HCT116 (cell line): Measurements from ENCODE around the gene DENND4A. TPM values are rescaled to one million over a fixed set of nuclear protein-coding genes. Genes with fewer than 3 reads are reported as not detected.

Source experiments
- ATAC-seq: fragments of 200-7000 bp; cut with Tn5 transposase; 2 replicates; pipeline ENCODE4 v1.9.1; 2020; ENCODE audit warnings: mild to moderate bottlenecking, moderate library complexity
- BruUV-seq: library from RNA; stranded (reverse); fragments of 400-500 nt; replicated peaks from 2 replicates; lab custom pipeline; 2021; lab: Mats Ljungman, UMichigan
- CTCF ChIA-PET: fragments of 300-600 bp; sonication (Branson Sonifier 250); formaldehyde crosslinking; loops from one replicate; lab custom pipeline; 2021; ENCODE audit warnings: antibody characterized with exemption; lab: Charles Lee
- POLR2A ChIA-PET: fragments of 300-600, 350-600 bp; sonication (Branson Sonifier 250); formaldehyde crosslinking; loops from one replicate; lab custom pipeline; 2021; ENCODE audit warnings: antibody characterized with exemption; lab: Charles Lee
- RAD21 ChIA-PET, 2 experiments: fragments of 300-600 bp; sonication (Branson Sonifier 250); formaldehyde crosslinking; loops; one replicate each; lab custom pipeline; 2023; ENCODE audit warnings: low total read pairs in 2 of 2; ENCODE audit not compliant: uncharacterized antibody in 2 of 2, unreplicated experiment in 2 of 2, low non-redundant PET in 1 of 2; lab: Charles Lee
- DNase-seq: peaks from one replicate; pipeline ENCODE4 v3.0.0-alpha.2; 2010; ENCODE audit warnings: low read depth, low spot score
- H2AFZ ChIP-seq: fragments of 200-600 bp; shearing (Covaris generic), sonication (generic); 2 replicates; pipeline ENCODE4 v1.6.1; 2017; ENCODE audit warnings: low read depth, mixed run types, mixed read lengths, antibody characterized with exemption, low read length; ENCODE audit not compliant: poor library complexity, severe bottlenecking
- H3K27ac ChIP-seq: 2 replicates; pipeline ENCODE4 v1.5.1; 2012; ENCODE audit warnings: low read depth, low read length
- H3K27me3 ChIP-seq: fragments of 200-600 bp; sonication (generic); 2 replicates; pipeline ENCODE4 v1.6.1; 2016; ENCODE audit warnings: mixed run types, low read length, mixed read lengths; ENCODE audit not compliant: insufficient read depth
- H3K36me3 ChIP-seq, 2 experiments: fragments of 200-500 bp in 1 of 2; fragments of 200-600 bp in 1 of 2; sonication (Bioruptor generic) in 1 of 2; sonication (generic) in 1 of 2; 2 replicates each; pipeline versions ENCODE4 v1.5.1 to v1.6.1; 2014 to 2016; ENCODE audit warnings: low read length in 2 of 2, inconsistent platforms in 1 of 2, mixed read lengths in 1 of 2, mixed run types in 1 of 2; ENCODE audit not compliant: insufficient read depth in 2 of 2, control insufficient read depth in 1 of 2
- H3K4me1 ChIP-seq, 2 experiments: fragments of 200-600 bp in 1 of 2; sonication (generic) in 1 of 2; 2 replicates each; pipeline versions ENCODE4 v1.5.1 to v1.6.1; 2012 to 2017; ENCODE audit warnings: low read length in 2 of 2, inconsistent platforms in 1 of 2, mild to moderate bottlenecking in 1 of 2, mixed read lengths in 1 of 2, mixed run types in 1 of 2, moderate library complexity in 1 of 2; ENCODE audit not compliant: insufficient read depth in 2 of 2, control insufficient read depth in 1 of 2
- H3K4me2 ChIP-seq: fragments of 200-600 bp; sonication (generic); 2 replicates; pipeline ENCODE4 v1.6.1; 2017; ENCODE audit warnings: mixed run types, low read length, mixed read lengths
- H3K4me3 ChIP-seq, 2 experiments: fragments of 200-600 bp in 1 of 2; sonication (generic) in 1 of 2; replicated peaks in 1 of 2; 2 replicates each; pipeline ENCODE4 v1.5.1; 2011 to 2016; ENCODE audit warnings: low read length in 2 of 2, control low read depth in 1 of 2, low read depth in 1 of 2, mild to moderate bottlenecking in 1 of 2, mixed read lengths in 1 of 2, mixed run types in 1 of 2
- H3K79me2 ChIP-seq: fragments of 200-600 bp; sonication (generic); 2 replicates; pipeline ENCODE4 v1.6.1; 2017; ENCODE audit warnings: mild to moderate bottlenecking, mixed run types, low read length, moderate library complexity, mixed read lengths; ENCODE audit not compliant: insufficient read depth
- H3K9ac ChIP-seq: fragments of 200-600 bp; sonication (generic); 2 replicates; pipeline ENCODE4 v1.6.1; 2016; ENCODE audit warnings: low read length, mixed read lengths
- H3K9me2 ChIP-seq: fragments of 200-600 bp; sonication (generic), shearing (Covaris generic); 2 replicates; pipeline ENCODE4 v1.6.1; 2017; ENCODE audit warnings: mixed run types, mild to moderate bottlenecking, moderate library complexity; ENCODE audit not compliant: insufficient read depth
- H3K9me3 ChIP-seq, 2 experiments: fragments of 200-500 bp in 1 of 2; fragments of 200-600 bp in 1 of 2; sonication (Bioruptor generic) in 1 of 2; sonication (generic) in 1 of 2; 2 replicates each; pipeline ENCODE4 v1.6.1; 2014 to 2017; ENCODE audit warnings: low read length in 2 of 2, mixed read lengths in 2 of 2, inconsistent platforms in 1 of 2, low read depth in 1 of 2, mild to moderate bottlenecking in 1 of 2, mixed run types in 1 of 2, moderate library complexity in 1 of 2; ENCODE audit not compliant: control insufficient read depth in 1 of 2, insufficient read depth in 1 of 2
- H4K20me1 ChIP-seq: fragments of 200-600 bp; sonication (generic), shearing (Covaris generic); 2 replicates; pipeline ENCODE4 v1.6.1; 2017; ENCODE audit warnings: mixed run types, mild to moderate bottlenecking, moderate library complexity; ENCODE audit not compliant: insufficient read depth
- ATF3 ChIP-seq: IDR thresholded peaks from 2 replicates; pipeline ENCODE4 v1.6.1; 2012
- CBX3 ChIP-seq: IDR thresholded peaks from 2 replicates; pipeline ENCODE4 v1.6.1; 2012; ENCODE audit warnings: low read depth
- CEBPB ChIP-seq: IDR thresholded peaks from 2 replicates; pipeline ENCODE4 v1.6.1; 2012; ENCODE audit warnings: low read depth
- CTCF ChIP-seq, 3 experiments: fragments of 200-600 bp in 1 of 3; sonication (generic) in 1 of 3; IDR thresholded peaks in 2 of 3; conservative IDR thresholded peaks in 1 of 3; 2 replicates each; pipeline ENCODE4 v1.5.1; 2012 to 2017; ENCODE audit warnings: low read depth in 2 of 3, low read length in 2 of 3, antibody characterized with exemption in 1 of 3, borderline replicate concordance in 1 of 3, control low read depth in 1 of 3, mild to moderate bottlenecking in 1 of 3, mixed read lengths in 1 of 3, mixed run types in 1 of 3, moderate library complexity in 1 of 3; ENCODE audit not compliant: insufficient read depth in 1 of 3
- EGR1 ChIP-seq: IDR thresholded peaks from 2 replicates; pipeline ENCODE4 v1.6.1; 2012; ENCODE audit warnings: low read depth
- ELF1 ChIP-seq: IDR thresholded peaks from 2 replicates; pipeline ENCODE4 v1.6.1; 2012; ENCODE audit warnings: low read depth, borderline replicate concordance
- EZH2 ChIP-seq: fragments of 200-600 bp; sonication (generic); IDR thresholded peaks from 2 replicates; pipeline ENCODE4 v1.6.1; 2017; ENCODE audit warnings: antibody characterized with exemption, mixed run types
- EZH2phosphoT487 ChIP-seq: fragments of 200-600 bp; IDR thresholded peaks from 2 replicates; pipeline ENCODE4 v1.6.1; 2018; ENCODE audit warnings: antibody characterized with exemption, borderline replicate concordance
- POLR2A ChIP-seq: IDR thresholded peaks from 2 replicates; pipeline ENCODE4 v1.7.0; 2011; ENCODE audit warnings: borderline replicate concordance; ENCODE audit not compliant: insufficient read depth, insufficient read length; ENCODE audit errors: extremely low read depth
- REST ChIP-seq: IDR thresholded peaks from 2 replicates; pipeline ENCODE4 v1.6.1; 2012; ENCODE audit warnings: low read depth
- SP1 ChIP-seq: IDR thresholded peaks from 2 replicates; pipeline ENCODE4 v1.6.1; 2012; ENCODE audit warnings: low read depth
- ZBTB33 ChIP-seq: IDR thresholded peaks from 2 replicates; pipeline ENCODE4 v1.6.1; 2011; ENCODE audit warnings: mild to moderate bottlenecking, low read length, moderate library complexity; ENCODE audit not compliant: insufficient replicate concordance; ENCODE audit errors: extremely low read depth
- intact Hi-C: fragments of 100-400 bp; cut with micrococcal nuclease; formaldehyde crosslinking; loops from 2 replicates; pipeline ENCODE4 v1.10.0; 2022
- total RNA-seq: library from RNA; stranded (reverse); gene quantifications from one replicate; pipeline ENCODE4 v1.2.1, GENCODE V29; 2021; ENCODE audit not compliant: unreplicated experiment

Gene DENND4A
- total RNA-seq, 1 experiment from 2014 or later, result 9.1 TPM

GRCh38 chr15:65641768-65642475, 150.2 kb downstream of the DENND4A start:
- Histone ChIP-seq H3K4me1 (peaks cover 2 to 9% of the 10 kb centered on the region in 2 experiments; a peak in 3 of 4 replicates), H3K9me3 (no peaks in the 10 kb centered on the region), H3K9ac (no peak overlapping the region), H3K79me2 (no peaks in the 10 kb centered on the region), H3K27ac (no peak overlapping the region), H4K20me1 (no peaks in the 10 kb centered on the region), H2AFZ (no peak overlapping the region), H3K27me3 (no peaks in the 10 kb centered on the region), H3K9me2 (no peaks in the 10 kb centered on the region), H3K4me3 (no peak overlapping the region), H3K4me2 (no peak overlapping the region), H3K36me3 (no peaks in the 10 kb centered on the region)
- RAD21 ChIA-PET, result no interaction called here
- CTCF ChIA-PET, result interaction anchor here (1.8 kb wide), 1 partner anchor 191 kb away, joined by 3 read pairs; no protein-coding TSS in a partner anchor
- TF ChIP-seq CTCF (IDR thresholded peaks at IDR 0.05 in 2 of 3, conservative IDR thresholded peaks at IDR 0.05 in 1 of 3; ENCODE audit: borderline replicate concordance in 1 of 3, insufficient read depth in 1 of 3, low read depth in 2 of 3, low read length in 2 of 3) (no peak), CEBPB (no peak), REST (no peak), POLR2A (no peak), ELF1 (no peak), SP1 (no peak), ZBTB33 (no peak), EZH2 (no peak), CBX3 (no peak), ATF3 (no peak), EGR1 (no peak), EZH2phosphoT487 (no peak)
- no peak for DNase-seq
- no TSS peak for BruUV-seq
- intact Hi-C loops, result no loop called here
- no peak for ATAC-seq
- POLR2A ChIA-PET, result no interaction called here
